GM21526 (cell line): ENCODE data around the gene BTBD10.
A peak's percentile ranks its signal among the peaks of the same experiment; 100 is the strongest.

Experiments used
- ATAC-seq: cut with Tn5 transposase; IDR thresholded peaks from one replicate; pipeline ENCODE4 v1.9.1; 2021; ENCODE audit warnings: moderate library complexity; ENCODE audit not compliant: unreplicated experiment, low FRiP score

Gene BTBD10

GRCh38 chr11:13462901-13463778 lies at the start of gene BTBD10:
TSS of gene BTBD10 (minus strand) at chr11:13463222. CDS start at chr11:13445124, 18,098 bp downstream.
- ATAC-seq: peak; percentile 98

GRCh38 chr11:13503393-13503792 lies 40.4 kb upstream of the BTBD10 start:
- no peak for ATAC-seq

GRCh38 chr11:13502492-13502891 lies 39.5 kb upstream of the BTBD10 start:
- no peak for ATAC-seq

GRCh38 chr11:13495929-13496328 lies 32.9 kb upstream of the BTBD10 start, which contains the start of gene PTH:
TSS of gene PTH (minus strand) at chr11:13495997. CDS start at chr11:13492855, 3,142 bp downstream.
- no peak for ATAC-seq

GRCh38 chr11:13494051-13494450 lies 31.0 kb upstream of the BTBD10 start:
- no peak for ATAC-seq

GRCh38 chr11:13487661-13488030 lies 24.6 kb upstream of the BTBD10 start:
- ATAC-seq: no peak

GRCh38 chr11:13486926-13487660 lies 24.1 kb upstream of the BTBD10 start:
- ATAC-seq: no peak

GRCh38 chr11:13480198-13480597 lies 17.2 kb upstream of the BTBD10 start:
- ATAC-seq: no peak

- ATAC-seq: no peak
These were observed 16.7 kb upstream of the BTBD10 start for GRCh38 chr11:13479688-13480087.

GRCh38 chr11:13475091-13475490 lies 12.1 kb upstream of the BTBD10 start:
- ATAC-seq: no peak

GRCh38 chr11:13473013-13473722 lies 10.1 kb upstream of the BTBD10 start:
- ATAC-seq: no peak

- no peak for ATAC-seq
These were observed 5.7 kb upstream of the BTBD10 start for GRCh38 chr11:13468750-13469149.

GRCh38 chr11:13465909-13466371 lies 2.9 kb upstream of the BTBD10 start:
- ATAC-seq: no peak

GRCh38 chr11:13463779-13464290 lies 813 bp upstream of the BTBD10 start:
- no peak for ATAC-seq

- ATAC-seq: peak; percentile 39
These were observed 616 bp downstream of the BTBD10 start for GRCh38 chr11:13462311-13462900.

GRCh38 chr11:13461291-13461690 lies 1.7 kb downstream of the BTBD10 start:
- no peak for ATAC-seq

GRCh38 chr11:13450832-13451397 lies 12.1 kb downstream of the BTBD10 start:
- no peak for ATAC-seq

GRCh38 chr11:13449522-13449921 lies 13.5 kb downstream of the BTBD10 start:
- no peak for ATAC-seq

- ATAC-seq: no peak
These were observed 14.1 kb downstream of the BTBD10 start for GRCh38 chr11:13448876-13449275.

GRCh38 chr11:13446444-13446843 lies 16.6 kb downstream of the BTBD10 start:
- no peak for ATAC-seq
